ENCODE results near the gene ROCK2.
A peak's percentile ranks its signal among the peaks of the same experiment; 100 is the strongest.

The ROCK2 gene

GRCh38 chr2:11344342-11344955 lies at the start of gene ROCK2:
Gene ROCK2 (minus strand): TSS chr2:11344636. CDS start chr2:11344136, 500 bp downstream.
- peak; percentile 51 for DNase-seq

DNA sequence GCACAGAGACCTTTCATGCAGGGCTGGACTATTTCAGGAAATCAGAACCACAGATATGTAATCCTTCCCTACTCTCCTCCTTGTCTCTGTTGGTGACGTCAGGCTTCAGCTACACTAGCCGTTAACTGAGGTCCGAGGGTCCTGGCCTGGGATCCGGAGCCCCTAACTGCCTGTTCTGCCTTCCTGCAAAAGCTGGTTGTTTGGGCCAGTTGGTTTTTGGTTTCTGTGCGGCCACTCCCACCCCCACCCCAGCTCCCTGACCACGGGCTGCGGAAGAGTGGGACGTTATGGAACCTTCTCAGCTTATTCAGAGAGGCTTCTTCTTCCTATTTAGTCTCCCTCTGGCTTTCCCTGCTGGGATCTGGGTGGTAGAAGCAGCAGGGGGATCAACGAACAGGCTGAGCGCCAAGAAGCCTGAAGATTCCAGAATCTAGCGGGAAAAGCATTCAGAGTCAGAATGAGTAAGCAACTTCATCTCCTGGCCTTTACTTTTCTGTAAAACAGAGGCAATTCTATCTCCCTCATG lies 49.3 kb upstream of the ROCK2 start:
- no peak for DNase-seq

GRCh38 chr2:11391942-11392266 lies 47.5 kb upstream of the ROCK2 start:
- no peak for DNase-seq

GRCh38 chr2:11390399-11390658 lies 45.9 kb upstream of the ROCK2 start:
- no peak for DNase-seq

- DNase-seq = no peak
Observed at GRCh38 chr2:11389551-11390398, 45.3 kb upstream of the ROCK2 start.

DNA sequence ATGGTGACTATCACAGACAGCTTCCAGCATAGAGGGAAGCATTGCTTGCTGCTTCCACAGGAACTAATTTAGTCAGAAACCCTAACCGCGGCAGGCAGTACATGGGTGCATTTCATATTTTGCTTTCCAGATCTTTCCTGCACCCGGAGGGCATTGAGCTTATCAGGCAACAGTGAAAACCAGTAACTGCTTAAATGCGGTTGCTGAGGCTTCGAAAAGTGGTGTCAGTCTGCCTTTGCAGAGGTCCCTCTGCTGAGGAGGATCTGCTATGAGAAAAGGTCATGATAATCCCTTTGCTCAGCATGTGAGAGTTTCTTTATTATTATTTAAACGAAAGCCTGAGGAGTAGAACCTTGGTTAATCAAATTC lies 44.6 kb upstream of the ROCK2 start:
- no peak for DNase-seq

DNA sequence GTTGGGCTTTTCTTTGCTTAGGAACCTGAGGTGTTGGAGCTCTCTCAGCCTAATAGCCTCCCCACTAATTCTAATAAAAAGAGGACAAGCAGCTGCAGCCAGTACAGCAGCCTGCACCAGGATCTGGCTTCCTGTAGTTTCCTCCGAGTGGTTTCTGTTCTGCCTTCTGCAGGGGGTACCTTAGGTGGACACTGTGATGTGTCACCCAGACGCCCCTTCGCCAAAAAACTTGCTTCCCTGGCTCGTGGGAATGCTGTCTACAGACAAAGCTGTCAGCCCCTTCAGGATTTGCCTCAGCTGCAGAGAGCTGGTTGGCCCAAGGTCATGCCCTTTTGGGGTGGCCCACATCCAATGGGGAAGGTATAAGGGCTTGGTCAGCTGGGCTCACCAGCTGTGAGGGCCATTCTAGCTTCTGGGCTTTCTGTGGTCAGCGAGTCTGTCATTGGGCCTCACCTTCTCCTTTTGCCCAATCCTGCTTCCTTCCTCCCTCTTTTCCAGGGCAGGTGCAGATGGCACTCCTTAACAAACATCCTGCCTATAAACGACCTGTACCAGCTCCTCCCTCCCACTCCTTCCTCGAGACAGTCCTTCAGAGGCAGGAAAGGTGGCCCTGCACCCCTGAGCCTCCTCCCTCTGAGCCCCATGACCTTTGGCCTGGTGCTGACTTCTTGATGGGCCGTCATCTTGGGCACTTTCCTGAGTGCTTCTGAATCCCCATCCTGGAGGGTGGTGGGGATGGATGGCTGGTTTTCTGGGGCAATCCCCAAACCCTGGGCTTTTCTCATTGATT lies 44.0 kb upstream of the ROCK2 start:
- no peak for DNase-seq

DNA sequence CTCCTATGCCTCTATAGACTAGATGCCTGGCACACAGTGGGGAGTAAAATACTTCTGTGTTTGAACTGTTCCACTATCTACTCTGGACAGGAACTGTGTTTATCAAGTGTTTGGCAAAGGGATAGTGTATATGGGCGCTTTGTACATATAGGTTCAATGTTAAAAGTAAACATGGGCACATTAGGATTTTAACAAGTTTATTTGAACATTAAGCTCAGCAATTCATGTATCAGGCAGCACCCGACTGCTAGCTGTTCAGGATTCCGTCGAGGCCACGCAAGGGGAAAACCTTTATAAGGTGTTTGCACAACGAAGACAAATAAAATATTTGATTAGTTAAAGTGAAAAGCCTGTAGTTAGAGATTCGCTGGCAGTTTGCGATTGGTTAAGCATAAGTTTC lies 43.4 kb upstream of the ROCK2 start:
- no peak for DNase-seq

DNA sequence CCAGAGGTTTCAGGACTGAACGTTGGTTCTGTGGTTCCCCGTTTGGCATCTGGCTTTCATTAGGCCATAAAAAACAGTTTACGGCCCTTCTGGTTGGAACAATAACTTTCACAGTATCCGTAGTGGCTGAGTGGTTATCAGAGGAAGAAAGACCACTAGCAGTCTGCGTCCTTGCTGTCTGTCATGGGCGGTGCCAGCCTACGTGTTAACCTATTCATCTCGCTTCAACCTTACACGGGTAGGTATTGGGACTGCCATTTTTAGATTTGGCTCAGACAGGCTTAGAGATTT lies 42.6 kb upstream of the ROCK2 start:
- no peak for DNase-seq

GRCh38 chr2:11385847-11386246 lies 41.4 kb upstream of the ROCK2 start:
- no peak for DNase-seq

DNA sequence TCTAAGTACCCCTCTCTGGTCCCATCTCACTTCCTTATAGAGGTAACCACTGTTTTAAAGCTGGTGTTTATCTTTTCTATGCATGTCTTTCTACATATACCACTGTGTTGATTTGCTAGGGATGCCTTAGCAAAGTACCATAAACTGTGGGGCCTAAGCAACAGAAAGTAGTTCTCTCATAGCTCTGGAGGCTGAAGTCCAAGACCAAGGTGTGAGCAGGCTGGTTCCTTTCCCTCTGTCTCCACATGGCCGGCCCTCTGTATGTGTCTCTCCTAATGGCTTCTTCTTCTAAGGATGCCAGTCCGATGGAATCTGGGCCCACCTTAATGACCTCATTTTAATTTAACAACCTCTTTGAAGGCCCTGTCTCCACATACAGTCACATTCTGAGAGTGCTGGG lies 40.8 kb upstream of the ROCK2 start:
- DNase-seq = no peak

- DNase-seq = no peak
Observed at GRCh38 chr2:11379558-11379957, 35.1 kb upstream of the ROCK2 start.

DNA sequence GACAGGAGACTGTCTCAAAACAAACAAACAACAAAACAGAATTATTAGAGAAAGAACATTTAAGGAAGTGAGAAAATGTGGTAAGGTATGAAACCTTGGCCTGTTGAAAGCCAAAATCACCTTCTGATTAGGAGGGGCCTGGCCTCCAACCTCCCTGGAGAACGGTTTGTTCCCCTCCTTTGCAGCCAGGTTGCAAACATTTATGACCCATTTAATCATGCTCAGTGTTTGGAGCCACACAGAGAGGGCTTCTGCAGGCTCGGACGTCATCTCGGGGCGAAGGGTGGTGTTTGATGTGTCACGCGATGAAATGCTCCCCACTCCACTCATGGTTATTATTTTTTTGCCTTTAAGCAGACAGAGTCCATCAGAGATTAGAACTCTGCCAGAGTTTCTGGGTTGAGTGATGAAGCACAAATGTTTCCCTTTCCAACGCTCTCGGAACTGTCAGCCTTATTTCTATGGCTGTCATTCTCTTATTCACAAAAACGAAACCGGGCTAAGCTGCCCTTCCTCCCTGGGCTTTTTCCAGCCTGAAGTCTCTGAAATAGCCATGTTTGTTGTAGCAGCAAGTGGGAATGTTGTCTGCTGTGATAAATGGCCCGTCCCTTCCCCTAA lies 33.6 kb upstream of the ROCK2 start:
- DNase-seq = no peak

- no peak for DNase-seq
Observed at GRCh38 chr2:11376071-11376470, 31.6 kb upstream of the ROCK2 start.

- DNase-seq = no peak
Observed at GRCh38 chr2:11375689-11376027, 31.2 kb upstream of the ROCK2 start.

DNA sequence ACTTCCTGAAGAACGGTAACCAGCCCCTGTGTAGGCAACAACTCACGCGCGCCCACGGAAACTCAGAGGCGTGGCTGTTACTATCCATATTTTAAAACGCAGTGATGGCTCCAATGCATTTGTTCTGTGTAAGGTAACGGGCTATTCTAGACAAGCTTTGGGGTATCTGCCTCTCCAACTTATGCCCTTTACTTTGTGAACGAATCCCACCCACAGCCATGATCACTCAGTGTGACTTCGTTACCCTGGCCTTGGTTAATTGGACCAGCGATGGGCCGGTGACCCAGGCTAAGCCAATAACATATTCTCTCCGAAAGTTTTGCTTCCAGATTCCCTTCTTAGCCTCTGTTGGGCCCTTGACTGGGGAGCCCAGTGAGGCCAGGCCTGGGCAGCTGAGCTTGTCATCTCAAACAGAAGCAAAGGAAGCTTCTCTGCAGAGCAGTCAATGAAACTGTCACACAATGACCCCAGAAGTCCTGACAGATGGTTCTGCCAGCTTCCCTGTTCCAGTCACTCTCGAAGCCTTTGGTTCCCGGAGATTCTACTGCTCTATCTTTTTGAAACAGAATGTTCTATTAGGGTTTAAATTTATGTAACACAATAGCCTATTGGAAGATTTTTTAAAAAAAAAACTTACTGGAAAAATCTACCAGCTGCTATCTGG lies 30.7 kb upstream of the ROCK2 start:
- no peak for DNase-seq

DNA sequence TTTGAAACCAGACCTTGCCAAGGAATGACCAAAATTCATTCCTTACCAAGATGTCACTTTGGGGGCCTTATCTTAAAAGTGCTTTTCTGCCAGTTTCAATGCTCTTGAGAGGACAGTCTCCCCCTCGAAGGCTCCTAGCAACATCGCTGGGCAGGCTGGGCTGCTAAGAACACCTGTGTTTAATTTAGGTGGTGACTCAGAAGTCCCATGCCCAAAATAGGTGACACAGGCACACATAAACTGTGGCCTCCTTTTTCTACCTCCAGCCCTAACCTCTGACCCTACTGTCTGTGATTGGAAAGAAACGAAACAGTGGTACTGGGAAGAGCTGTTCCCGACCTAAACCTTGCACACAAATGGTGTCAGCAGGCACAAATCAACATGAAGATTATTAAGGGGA lies 28.7 kb upstream of the ROCK2 start:
- no peak for DNase-seq

DNA sequence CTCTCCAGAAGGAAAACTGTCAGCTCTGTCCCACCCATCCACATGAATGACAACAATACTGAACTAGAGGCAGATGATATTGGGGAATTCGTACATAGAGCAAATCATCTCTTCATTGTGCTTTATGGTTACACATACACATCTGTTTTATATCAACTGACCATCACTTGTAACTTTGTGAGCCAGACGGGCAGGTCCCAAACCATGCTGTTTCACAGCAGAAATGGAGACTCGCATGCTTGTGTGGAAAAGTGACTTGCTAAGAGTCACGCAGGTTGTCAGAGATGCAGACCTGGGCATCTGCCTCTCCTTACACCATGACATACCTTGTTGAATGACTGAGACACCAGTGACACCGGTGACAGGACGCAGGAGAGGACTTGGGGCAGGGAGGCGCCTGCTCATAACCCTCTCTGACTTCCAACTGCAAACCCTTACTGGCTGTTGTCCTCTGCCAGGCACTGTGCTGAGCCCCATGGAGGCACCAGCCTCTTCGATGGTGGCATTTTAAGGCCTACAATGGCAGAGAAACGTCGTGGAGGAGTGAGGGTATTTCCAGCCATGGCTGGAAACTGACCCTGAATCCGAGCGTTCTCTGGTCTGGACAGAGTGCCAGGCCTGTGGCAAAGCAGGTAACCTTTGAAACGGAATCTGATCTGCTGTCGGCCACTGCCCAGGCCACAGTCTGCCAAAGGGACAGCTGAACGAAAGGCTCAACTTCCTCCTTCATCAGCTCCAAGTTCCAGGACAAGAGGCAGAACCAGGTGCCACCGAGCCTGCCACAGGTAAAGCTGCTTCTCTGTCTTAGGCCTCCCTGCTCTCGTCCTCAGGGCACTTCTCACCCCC lies 26.9 kb upstream of the ROCK2 start:
- DNase-seq = no peak

DNA sequence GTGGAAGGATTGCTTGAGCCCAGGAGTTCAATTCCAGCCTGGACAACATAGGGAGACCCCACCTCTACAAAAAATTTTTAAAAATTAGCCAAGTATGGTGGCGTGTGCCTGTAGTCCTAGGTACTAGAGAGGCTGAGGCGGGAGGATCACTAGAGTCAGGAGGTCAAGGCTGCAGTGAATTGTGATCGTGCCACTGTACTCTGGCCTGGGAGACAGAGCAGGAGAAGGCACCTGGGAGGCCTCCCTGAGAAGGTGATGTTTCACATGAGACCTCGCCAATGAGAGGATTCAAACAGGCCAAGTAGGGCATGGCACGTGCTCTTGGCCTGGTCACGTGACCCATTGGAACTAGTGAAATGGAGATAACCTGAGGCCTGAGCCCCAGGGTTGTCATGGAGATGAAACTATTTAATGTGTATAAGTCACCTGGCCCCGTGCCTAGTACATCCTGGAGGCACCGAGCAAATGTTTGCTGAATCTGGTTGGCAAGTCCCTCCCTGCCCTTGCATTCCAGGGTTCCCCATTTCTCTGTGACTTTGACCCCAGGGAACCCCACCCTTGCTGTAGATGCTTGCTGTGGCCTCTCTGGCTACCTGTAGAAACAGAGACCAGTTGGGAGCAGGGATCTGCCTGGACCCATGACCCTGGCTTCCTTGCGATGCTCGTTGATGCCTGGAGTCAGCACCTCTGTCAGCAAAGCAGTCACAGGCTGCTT lies 26.1 kb upstream of the ROCK2 start:
- DNase-seq = no peak

- no peak for DNase-seq
Observed at GRCh38 chr2:11368059-11368572, 23.7 kb upstream of the ROCK2 start.

DNA sequence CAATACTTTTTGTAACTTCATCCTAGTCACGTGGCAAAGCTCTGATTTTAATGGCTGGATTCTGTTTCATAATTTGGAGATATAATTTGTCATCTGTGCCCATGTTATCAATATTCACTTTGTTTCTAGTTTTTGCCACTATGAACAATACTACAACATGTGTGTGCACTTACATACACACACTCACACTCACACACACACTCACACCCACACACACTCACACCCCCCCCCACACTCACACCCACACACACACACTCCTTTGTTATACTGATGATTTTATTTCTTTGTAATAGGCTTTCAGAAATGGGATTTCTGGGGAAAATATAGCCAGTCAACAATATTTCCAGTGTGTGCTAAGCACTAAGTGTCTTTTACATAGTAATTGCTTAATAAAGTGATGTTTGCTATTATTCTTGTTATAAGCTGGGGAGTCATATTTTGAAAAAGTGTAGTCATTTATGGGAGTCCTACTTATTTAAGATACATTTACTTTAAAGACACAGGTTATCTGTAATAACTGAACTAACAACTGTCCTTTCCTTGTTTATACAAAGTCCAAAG lies 22.8 kb upstream of the ROCK2 start:
- no peak for DNase-seq

Measured in NCI-H1092 (cell line).